GM21737 (cell line): ENCODE results near the gene PSMB2.

Source experiments
- ATAC-seq: cut with Tn5 transposase; IDR thresholded peaks from one replicate; pipeline ENCODE4 v1.9.1; 2021; ENCODE audit warnings: mild to moderate bottlenecking, moderate library complexity; ENCODE audit not compliant: unreplicated experiment

PSMB2 gene

DNA sequence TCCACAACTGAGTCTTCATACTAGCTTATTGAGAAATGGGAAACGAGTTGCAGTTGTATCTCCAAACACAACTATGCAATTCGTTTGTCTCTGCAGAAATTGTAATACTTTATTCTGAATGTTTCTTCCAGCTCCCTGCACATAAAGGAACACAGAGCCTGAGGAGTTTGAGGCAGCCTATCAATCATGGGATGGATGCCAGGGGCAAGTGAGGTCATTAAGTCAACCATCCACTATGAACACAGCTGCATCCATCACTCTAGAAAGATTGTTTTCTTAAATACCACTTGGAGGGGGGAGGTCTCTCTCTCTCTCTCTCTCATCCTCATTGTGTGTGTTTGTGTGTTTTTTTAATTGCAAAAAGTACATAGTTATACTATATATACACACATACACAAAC is 2.9 kb upstream of the PSMB2 start:
- no peak for ATAC-seq

DNA sequence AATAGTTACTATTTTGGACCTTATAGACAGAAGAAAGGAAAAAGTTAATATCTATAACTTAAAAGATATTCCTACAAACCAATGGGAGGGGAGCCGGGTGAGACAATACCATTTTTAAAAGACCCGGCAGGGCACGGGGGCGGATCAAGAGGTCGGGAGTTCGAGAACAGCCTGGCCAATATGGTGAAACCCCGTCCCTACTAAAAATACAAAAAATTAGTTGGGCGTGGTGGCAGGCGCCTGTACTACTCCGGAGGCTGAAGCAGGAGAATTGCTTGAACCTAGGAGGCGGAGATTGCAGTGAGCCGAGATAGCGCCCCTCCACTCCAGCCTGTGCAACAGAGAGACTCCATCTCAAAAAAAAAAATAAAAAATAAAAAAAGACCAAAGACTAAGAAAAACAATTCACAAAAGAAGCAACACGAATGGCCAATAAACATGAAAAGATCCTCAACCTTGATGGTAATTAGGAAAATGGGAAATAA is 1.2 kb upstream of the PSMB2 start:
- no peak for ATAC-seq

DNA sequence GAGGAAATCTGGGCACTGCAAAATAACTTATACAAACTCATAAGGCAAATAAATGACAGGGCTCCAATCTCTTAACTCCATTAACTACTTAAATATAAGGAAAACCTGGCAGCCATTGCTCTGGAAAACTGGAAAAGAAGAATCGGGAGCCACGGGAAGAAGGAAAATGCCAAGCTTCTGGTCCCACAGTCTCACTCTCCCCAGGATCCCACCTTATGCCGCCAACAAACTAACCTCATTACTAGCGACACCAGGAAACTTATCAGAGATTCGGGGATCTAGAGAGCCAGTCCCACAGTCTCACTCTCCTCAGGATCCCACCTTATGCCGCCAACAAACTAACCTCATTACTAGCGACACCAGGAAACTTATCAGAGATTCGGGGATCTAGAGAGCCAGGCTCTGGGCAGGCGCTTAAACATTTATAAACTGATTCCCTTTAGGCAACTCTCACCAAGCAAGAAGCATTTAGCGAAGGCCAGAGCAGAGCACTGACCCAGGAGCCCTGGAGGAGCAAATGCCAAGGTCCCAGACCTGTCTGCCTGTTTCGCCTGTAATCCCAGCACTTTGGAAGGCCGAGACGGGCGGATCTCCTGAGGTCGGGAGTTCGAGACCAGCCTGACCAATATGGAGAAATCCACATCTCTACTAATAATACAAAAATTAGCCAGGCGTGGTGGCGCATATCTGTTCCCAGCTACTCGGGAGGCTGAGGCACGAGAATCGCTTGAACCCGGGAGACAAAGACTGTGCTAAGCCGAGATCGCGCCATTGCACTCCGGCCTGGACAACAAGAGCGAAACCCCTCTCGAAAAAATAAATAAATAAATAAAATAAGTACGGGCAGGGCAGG is 720 bp downstream of the PSMB2 start:
- no peak for ATAC-seq

DNA sequence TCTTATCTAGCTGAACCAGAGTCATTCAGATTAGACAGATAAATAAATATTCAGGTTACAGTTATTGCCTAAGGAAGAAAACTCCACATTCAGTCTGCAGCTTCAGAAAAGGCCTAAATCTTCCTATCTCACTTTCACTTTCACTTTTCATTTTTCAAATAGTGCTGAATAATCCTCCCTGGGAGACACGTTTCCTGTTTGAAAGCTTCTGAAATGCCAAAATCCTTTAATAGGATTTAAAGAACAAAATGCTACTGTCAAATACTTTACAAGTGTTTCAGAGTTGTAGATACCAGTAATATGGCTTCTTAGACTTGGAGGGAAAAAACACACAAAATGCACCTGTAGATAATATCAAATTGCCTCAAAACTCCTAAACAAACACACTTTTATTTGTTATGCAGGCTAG is 3.9 kb downstream of the PSMB2 start:
- ATAC-seq: no peak

DNA sequence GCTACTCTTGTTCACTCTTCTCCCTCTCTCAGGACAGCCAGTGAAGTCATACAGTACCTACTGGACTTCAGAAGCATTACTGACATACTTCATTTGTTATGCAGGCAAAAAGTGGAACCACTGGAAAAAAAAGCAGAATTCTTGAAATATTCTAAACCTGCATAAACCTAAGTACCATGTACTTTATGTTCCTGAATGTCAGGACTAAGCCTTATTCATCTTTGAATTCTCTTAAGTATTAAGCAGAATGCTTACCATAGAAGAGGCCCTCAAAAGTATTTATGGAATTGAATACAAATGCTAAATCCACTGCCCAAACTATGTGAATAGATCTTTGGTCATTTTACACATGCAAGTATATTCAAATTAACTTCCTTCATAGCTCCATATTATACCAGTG is 7.8 kb downstream of the PSMB2 start:
- ATAC-seq: no peak

DNA sequence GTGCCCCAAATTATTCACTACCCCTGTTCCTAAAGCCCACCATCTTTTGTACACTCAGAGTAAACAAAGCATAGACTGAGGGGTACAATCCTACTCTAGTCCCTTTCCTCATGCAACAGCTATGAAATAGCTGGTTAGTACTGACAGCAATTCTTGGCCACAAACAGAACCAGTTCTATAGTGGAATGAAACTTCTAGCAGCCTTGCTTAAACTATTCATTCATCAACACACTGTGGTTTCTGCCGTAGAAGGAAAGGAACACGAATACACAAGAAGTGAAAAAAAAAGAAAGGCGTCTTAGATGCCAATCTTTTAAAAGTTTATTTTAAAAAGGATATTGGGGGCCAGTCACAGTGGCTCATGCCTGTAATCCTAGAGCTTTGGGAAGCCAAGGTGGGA is 9.9 kb downstream of the PSMB2 start:
- no peak for ATAC-seq

DNA sequence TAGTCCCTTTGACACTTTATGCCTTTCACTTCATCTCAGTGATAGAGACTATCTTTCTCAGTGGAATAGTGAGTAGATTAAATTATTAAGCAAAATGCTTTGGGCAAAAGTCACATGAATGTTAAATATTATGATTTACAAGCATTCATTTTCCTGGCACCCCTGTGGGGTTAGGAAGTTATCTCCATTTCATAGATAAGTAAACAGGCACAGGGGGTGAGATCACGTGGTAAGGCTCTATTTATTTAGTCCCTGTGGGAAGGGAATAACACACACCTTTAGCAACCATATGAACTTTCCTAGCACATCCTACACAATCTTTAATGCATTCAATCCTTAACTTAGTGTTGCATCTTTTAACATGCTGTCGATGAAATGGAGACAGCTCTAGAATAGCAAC is 12.3 kb downstream of the PSMB2 start:
- ATAC-seq: no peak

DNA sequence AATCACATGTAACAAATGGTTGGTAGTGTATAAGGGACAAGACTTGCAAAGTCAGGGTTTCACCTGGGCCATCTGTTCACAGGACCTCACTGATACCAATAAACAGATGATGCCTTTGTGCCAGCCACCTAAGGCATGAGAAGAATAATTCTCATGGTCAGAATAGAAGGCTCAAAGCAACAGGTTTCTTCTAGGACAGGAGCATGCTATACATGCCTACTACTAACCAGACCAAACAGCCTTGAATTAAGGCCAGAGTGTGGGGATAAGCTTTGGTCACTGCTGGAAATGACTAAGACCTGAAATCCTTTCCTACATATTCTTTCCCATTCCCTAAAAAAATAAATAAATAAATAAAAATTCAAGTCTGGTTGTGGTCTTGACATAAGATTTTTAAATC is 17.5 kb downstream of the PSMB2 start:
- no peak for ATAC-seq

DNA sequence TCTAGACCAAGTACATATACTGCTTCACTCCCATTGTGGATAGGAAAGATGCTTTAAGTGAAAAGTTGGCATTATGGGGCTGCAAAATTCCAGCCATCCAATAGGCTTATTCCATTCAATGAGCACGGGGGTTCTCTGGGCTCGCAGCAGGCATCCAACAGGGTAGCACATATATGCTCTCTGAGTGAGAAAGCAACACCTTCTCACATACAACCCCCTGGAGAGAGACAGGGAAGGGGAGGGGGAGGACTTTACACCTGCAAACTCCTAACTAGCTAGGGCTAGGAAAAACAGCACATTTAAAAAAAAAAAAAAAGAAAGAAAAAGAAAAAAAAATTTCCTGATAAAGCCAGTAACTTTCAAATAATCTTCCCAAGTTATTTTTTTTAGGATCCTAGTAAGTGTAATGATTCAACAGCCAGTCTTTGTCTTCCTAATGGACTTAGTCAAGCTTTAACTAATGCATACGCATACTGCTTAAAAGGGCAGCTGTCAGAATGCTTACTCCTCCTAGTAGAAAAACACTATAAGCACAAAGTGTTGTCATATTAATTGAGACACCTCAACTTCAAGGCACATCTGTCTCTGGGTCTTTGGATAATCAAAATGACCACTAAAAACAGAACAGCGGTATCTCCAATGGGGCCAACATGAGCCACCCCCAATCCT is 18.7 kb downstream of the PSMB2 start:
- no peak for ATAC-seq

DNA sequence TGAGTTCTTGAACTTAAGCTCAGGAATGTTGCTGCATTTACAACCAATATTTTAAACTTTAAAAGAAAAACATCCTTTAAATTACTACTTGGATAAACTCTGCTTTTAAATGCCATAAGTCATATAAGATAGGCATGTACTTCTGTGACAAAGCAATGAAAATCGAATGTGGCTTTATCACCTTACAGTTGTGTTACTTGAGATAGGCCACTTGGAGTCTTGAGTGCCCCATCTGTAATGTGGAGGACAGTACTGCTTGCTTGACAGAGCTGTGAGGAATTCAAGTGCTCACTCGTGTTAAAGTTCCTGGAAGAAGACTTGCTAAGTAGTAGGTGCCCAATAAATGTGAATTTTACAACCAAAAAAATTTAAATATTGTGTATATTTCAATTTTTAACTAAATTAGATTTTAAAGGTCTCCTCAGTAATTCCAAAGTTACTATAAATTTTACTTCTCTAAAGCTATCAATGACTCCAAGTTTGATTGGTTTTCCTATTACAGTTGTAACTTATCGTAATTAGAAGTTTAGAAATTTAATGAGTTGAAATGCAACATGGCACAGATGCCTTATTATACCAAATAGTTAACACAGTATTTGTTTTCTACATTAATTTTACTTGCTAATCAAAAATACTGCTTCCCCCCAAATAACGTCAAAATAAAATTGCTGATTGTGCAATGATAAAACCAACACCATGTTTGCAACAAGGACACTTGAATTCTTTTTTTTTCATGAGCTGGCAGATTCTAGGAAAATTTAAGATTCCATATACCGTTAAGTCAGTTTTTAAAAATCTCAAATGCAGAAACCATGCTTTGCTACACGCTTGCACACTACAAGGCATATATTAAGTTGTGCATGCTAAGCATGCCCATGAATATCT is 21.8 kb downstream of the PSMB2 start:
- no peak for ATAC-seq

DNA sequence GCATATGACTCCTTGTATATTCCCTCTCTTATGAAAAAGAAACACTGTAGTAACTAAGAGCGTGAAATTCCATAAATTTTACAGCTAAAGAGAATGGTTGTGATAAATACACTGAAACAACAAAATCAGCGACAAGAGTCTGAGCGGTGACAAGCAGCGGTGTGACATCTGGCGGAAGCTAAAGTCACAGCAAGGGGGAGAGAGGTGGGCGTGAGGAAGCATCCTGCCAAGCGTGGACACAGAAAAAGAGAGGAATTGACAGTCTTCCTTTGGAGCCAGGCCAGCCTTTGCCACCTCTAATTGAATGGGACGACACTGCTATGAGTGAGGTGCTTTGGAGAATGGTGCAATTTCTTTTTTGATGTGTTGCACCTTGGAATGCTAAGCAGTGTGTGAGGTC is 25.9 kb downstream of the PSMB2 start:
- no peak for ATAC-seq

DNA sequence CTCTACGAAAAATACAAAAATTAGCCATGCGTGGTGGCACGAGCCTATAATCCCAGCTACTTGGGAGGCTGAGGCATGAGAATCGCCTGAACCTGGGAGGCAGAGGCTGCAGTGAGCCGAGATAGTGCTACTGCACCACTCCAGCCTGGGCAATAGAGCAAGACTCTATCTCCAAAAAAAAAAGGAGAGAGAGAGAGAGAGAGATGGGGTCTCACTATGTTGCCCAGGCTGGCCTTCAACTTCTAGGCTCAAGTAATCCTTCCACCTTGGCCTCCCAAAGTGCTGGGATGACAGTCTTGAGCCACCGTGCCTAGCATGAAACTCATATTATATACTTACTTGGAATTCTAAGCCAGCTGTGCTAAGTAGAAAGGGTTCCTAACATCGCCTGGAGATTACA is 29.7 kb downstream of the PSMB2 start:
- ATAC-seq: no peak

DNA sequence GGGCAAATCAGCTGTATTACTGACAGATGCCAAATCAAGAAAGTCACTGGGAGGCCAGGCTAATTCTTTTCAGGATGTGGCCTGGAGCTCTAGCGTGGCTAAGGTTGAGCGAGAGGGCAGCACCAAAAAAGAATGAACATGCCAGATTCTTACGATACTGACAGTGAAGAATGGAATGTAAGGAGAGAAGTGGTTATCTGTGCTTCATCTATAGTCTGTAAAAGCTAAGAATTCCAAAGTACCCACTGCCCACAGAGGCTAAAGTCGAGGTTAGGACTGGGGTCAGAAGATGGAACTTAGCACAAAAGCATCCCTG is 35.5 kb downstream of the PSMB2 start:
- ATAC-seq: no peak

DNA sequence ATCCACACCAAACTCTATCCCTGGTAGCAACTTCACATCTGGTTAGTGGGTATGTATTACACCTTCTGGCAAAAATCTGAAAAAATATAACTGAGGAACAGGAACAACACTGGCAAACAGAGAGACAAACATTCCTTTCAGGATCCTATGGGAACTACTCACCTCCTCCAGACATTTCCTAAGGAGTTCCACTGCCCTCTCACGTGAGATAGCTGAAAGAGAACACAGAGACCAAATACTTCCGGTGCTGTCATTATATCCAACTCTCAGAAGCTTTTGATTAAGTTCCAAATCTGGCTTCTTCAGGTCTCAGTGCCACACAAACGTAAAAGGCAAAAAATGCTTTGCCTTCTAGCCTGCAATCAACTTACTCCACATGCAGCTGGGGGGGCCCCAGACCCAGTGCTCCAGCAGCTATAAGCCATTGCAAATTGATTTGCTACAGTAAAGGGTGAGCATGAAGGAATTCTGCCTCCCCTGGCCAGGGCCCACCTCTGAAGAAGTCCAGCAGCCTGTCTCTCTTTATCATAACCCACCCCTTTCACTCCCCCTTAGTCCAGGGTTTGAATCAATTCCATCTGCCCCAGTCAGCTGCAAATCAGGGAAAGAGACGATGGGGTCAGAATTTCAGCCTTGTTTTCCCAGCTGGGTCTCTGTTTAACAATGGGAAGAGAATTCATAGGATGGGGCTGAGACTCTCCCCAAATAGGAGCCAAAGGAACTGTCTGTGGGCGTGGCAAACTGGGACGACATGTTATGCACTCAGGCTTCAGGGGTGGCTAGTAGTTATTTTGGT is 36.1 kb downstream of the PSMB2 start:
- ATAC-seq: no peak

DNA sequence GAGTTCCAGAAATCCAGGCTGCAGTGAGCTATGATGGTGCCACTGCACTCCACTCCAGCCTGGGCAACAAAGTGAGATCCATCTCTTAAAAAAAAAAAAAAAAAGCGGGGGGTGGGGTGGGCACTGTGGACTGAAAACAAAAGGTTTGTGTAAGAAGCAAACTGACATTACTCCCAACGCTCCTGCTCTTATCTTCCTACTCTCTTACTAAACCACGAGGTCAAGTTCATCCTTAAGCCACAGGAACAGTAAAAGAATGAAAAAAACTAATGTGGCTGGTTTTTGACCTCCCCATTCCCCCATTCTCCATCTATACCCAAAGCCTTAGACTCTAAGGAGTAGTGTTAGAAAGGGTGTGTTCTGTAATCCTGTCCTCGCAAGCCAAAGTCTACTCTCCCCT is 37.4 kb downstream of the PSMB2 start:
- no peak for ATAC-seq

DNA sequence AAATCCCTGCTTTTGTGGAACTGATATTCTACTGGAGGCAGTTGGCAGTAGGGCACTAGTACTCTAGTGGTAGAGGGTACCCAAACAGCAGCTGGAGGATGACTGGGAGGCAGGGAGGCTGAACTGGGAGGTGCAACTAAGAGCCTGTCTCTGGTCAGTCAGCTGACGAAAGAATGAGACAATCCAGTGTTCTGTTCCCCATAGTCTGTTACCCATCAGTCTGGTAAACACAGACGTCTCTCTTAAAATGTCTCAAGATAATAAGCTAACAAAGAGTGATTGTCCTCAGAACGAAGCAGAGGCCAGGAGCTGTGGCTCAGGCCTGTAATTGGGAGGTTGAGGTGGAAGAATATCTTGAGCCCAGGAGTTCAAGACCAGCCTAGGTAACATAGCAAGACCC is 37.9 kb downstream of the PSMB2 start:
- no peak for ATAC-seq

DNA sequence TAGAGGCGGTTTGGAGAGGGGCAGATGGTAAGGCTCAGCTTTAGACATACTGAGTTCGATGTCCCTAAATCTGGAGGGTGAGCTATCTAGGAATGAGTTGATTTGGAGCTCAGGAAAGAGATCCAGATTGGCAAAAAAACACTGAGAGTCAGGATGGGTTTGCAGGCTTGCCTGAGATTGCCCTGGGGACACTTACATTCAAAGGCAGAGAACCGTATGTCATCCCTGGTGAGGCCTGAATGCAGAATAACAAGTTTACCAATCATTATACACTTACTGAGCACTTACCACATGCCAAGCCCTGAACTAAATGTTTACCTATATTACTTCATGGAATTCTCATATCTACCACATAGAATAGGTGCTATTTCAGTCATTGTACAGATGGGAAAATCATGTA is 40.7 kb downstream of the PSMB2 start:
- ATAC-seq: no peak

DNA sequence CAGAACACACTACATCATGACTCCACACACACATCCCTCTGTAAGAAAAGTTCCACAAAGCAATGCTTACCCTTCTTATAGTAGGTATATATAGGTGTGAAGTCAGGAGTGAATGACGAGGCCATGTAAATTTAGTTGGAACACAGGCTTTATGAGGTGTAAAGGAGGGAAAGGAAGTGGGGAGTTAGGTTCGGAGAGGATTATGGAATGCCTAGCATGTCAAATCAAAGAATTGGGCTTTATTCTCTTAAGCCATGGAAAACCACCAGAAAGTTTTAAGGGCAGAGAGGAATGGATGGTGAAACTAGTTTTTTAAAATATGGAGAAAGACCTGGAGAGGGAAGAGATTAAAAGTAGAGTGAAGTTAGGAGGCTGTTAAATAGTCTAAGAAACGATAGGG is 41.9 kb downstream of the PSMB2 start:
- no peak for ATAC-seq

DNA sequence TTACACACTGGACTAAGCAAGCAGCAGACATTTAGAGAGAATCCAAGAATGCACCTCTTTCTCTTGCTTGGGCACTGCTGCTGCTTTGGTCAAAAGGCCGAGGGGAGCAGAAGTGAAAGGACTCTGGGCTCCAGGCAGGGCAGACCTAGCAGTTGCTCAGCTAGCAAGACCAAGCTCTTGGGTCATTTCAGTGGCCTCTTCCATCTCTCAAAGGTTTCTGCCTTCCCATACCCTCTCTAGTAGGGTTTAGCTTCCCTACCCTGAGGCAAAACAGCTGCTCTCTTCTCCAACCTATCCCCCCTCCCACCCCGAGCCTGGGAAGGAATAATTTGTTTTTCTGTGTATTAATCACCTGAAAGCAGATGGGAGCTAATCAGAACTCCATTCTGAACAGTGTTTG is 42.4 kb downstream of the PSMB2 start:
- no peak for ATAC-seq

DNA sequence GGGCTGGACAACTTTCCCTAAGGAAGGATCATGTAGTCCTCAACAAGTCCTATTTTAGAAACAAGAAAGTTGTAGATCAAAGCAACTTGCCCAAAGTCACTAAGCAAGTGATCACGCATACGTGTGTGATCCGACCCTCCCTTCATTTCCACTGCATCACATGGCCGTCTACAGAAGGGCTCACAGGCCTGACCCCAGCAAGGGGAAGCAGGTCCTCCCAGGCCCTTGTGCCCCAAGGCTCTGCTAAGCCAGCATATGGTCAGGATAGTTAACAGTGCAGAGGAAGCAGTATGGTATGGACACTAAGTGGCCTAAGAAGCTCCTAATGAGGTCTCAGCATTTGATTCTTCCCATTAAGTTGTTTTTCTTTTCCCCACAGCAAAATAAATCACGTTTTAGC is 43.5 kb downstream of the PSMB2 start:
- no peak for ATAC-seq

DNA sequence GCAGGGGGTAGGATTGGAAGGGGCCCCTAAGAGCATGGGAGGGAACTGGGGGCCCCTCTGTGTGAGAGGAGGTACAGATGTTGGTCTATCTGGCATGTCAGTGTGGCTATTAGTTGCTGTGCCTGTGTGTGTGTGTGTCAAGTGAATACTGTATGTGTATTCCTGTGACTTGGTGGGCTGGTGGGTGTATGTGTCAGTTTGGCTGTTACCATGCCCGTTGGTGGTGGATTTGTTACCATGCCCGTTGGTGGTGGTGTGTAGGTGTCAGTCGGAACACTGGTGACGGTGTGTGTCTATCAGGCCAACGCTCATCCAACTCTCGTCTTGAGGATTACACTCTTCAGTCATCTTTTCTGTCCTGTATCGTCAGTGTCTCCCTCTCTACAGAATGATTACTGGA is 45.6 kb downstream of the PSMB2 start:
- no peak for ATAC-seq
